Ectodermal cell (in vitro differentiated cells): ENCODE results near the gene CUL7.

ENCODE experiments used
- H3K27ac ChIP-seq: 2 replicates; pipeline ENCODE4 v1.7.0; 2013; ENCODE audit warnings: mild to moderate bottlenecking, low read depth, low read length; ENCODE audit not compliant: insufficient read depth, poor library complexity, severe bottlenecking
- H3K27me3 ChIP-seq: 2 replicates; pipeline ENCODE4 v1.7.0; 2013; ENCODE audit warnings: mild to moderate bottlenecking, low read length; ENCODE audit not compliant: insufficient read depth, control insufficient read depth, poor library complexity, severe bottlenecking
- H3K36me3 ChIP-seq: one replicate; pipeline ENCODE4 v1.7.0; 2013; ENCODE audit warnings: low read length; ENCODE audit not compliant: control insufficient read depth, insufficient read depth
- H3K4me1 ChIP-seq: one replicate; pipeline ENCODE4 v1.7.0; 2013; ENCODE audit warnings: low read length; ENCODE audit not compliant: control insufficient read depth, insufficient read depth
- H3K4me3 ChIP-seq: 2 replicates; pipeline ENCODE4 v1.7.0; 2013; ENCODE audit warnings: low read depth, low read length, control low read depth; ENCODE audit not compliant: insufficient read depth
- H3K9me3 ChIP-seq: 2 replicates; pipeline ENCODE4 v1.7.0; 2013; ENCODE audit warnings: mild to moderate bottlenecking, low read length, moderate library complexity; ENCODE audit not compliant: control insufficient read depth
- WGBS, 2 experiments: methylation state at CpG; one replicate each; pipeline ENCODE4 v1.1.7; 2013; ENCODE audit warnings: missing lambda C conversion rate in 2 of 2; 5-methylcytosine and 5-hydroxymethylcytosine counted together

The CUL7 gene

GRCh38 chr6:43033496-43034189, 20.0 kb downstream of the CUL7 start:
- H3K27ac ChIP-seq: no peak overlapping the region
- no peaks in the 10 kb centered on the region for H3K27me3 ChIP-seq
- 93 to 97% methylated on average over 2 of the region's 2 CpGs for WGBS, 2 experiments
- H3K36me3 ChIP-seq: peaks cover 48% of the 10 kb centered on the region
- H3K4me3 ChIP-seq: no peak overlapping the region
- H3K9me3 ChIP-seq: no peaks in the 10 kb centered on the region
- H3K4me1 ChIP-seq: peaks cover 5% of the 10 kb centered on the region

- Histone ChIP-seq H3K4me3 (no peak overlapping the region), H3K9me3 (no peaks in the 10 kb centered on the region), H3K4me1 (peaks cover 5% of the 10 kb centered on the region), H3K27me3 (no peaks in the 10 kb centered on the region), H3K27ac (no peak overlapping the region), H3K36me3 (peaks cover 48% of the 10 kb centered on the region)
- WGBS, 2 experiments: 96% methylated on average over 4 of the region's 4 CpGs
These were observed 21.3 kb downstream of the CUL7 start for GRCh38 chr6:43032326-43032725.

GRCh38 chr6:43029120-43029519, 24.5 kb downstream of the CUL7 start:
- Histone ChIP-seq H3K4me3 (no peak overlapping the region), H3K27ac (no peak overlapping the region), H3K27me3 (no peaks in the 10 kb centered on the region), H3K36me3 (peaks cover 61% of the 10 kb centered on the region), H3K9me3 (no peaks in the 10 kb centered on the region), H3K4me1 (no peaks in the 10 kb centered on the region)
- WGBS, 2 experiments: 94 to 96% methylated on average over 9 of the region's 9 CpGs

GRCh38 chr6:43026365-43026764, 27.3 kb downstream of the CUL7 start:
- Histone ChIP-seq H3K4me1 (no peaks in the 10 kb centered on the region), H3K36me3 (peaks cover 50% of the 10 kb centered on the region), H3K27ac (no peak overlapping the region), H3K4me3 (no peak overlapping the region), H3K9me3 (no peaks in the 10 kb centered on the region), H3K27me3 (no peaks in the 10 kb centered on the region)
- WGBS, 2 experiments: 92 to 93% methylated on average over 5 of the region's 5 CpGs

- H3K9me3 ChIP-seq: no peaks in the 10 kb centered on the region
- H3K36me3 ChIP-seq: peaks cover 47% of the 10 kb centered on the region
- H3K4me3 ChIP-seq: no peak overlapping the region
- no peaks in the 10 kb centered on the region for H3K27me3 ChIP-seq
- peaks cover 5% of the 10 kb centered on the region for H3K4me1 ChIP-seq
- WGBS, 2 experiments: 95 to 96% methylated on average over 2 of the region's 2 CpGs
- no peak overlapping the region for H3K27ac ChIP-seq
These were observed 29.2 kb downstream of the CUL7 start for GRCh38 chr6:43024436-43024835.

- WGBS, 2 experiments: 2% methylated on average over 56 of the region's 56 CpGs
- Histone ChIP-seq H3K27ac (no peak within 1 kb of the TSS), H3K36me3 (peaks cover 36% of the 10 kb centered on the region), H3K9me3 (no peaks in the 10 kb centered on the region), H3K4me3 (peak within 1 kb of the TSS; percentile 90), H3K27me3 (no peaks in the 10 kb centered on the region), H3K4me1 (peaks cover 5% of the 10 kb centered on the region)
These were observed 32.2 kb downstream of the CUL7 start, which contains the start of gene RRP36 for GRCh38 chr6:43021270-43022047. TSS of gene RRP36 (plus strand) at chr6:43021623. CDS start at chr6:43021655, 32 bp downstream.

GRCh38 chr6:43020847-43021246, 32.8 kb downstream of the CUL7 start:
- peaks cover 33% of the 10 kb centered on the region for H3K36me3 ChIP-seq
- no peaks in the 10 kb centered on the region for H3K27me3 ChIP-seq
- H3K9me3 ChIP-seq: no peaks in the 10 kb centered on the region
- H3K4me3 ChIP-seq: peak overlapping the region; percentile 90
- H3K27ac ChIP-seq: no peak overlapping the region
- WGBS, 2 experiments: 57 to 74% methylated on average over 4 to 5 of the region's 5 CpGs
- H3K4me1 ChIP-seq: peaks cover 5% of the 10 kb centered on the region

GRCh38 chr6:43020052-43020705, 33.5 kb downstream of the CUL7 start:
- Histone ChIP-seq H3K36me3 (peaks cover 29% of the 10 kb centered on the region), H3K27ac (no peak overlapping the region), H3K27me3 (no peaks in the 10 kb centered on the region), H3K4me3 (no peak overlapping the region), H3K9me3 (no peaks in the 10 kb centered on the region), H3K4me1 (peaks cover 6% of the 10 kb centered on the region)
- whole genome bisulfite sequencing, 2 experiments: 92 to 95% methylated on average over 3 of the region's 3 CpGs

GRCh38 chr6:43019152-43019551, 34.5 kb downstream of the CUL7 start:
- H3K27me3 ChIP-seq: no peaks in the 10 kb centered on the region
- H3K4me1 ChIP-seq: peaks cover 10% of the 10 kb centered on the region
- no peak overlapping the region for H3K27ac ChIP-seq
- H3K9me3 ChIP-seq: no peaks in the 10 kb centered on the region
- WGBS, 2 experiments: 93 to 97% methylated on average over 2 of the region's 2 CpGs
- no peak overlapping the region for H3K4me3 ChIP-seq
- H3K36me3 ChIP-seq: peaks cover 19% of the 10 kb centered on the region

GRCh38 chr6:43016943-43017334, 36.7 kb downstream of the CUL7 start:
- H3K4me1 ChIP-seq: peaks cover 19% of the 10 kb centered on the region
- WGBS, 2 experiments: 95 to 96% methylated on average over 12 of the region's 12 CpGs

More at GRCh38 chr6:43016943-43017334, 36.7 kb downstream of the CUL7 start:
- Histone ChIP-seq H3K27me3 (no peaks in the 10 kb centered on the region), H3K36me3 (peaks cover 17% of the 10 kb centered on the region), H3K9me3 (no peaks in the 10 kb centered on the region), H3K27ac (no peak overlapping the region), H3K4me3 (no peak overlapping the region)
